Gastroesophageal sphincter (tissue), 4 donors: ENCODE measurements around the gene AGER. TPM values are rescaled to one million over a fixed set of nuclear protein-coding genes. Genes with fewer than 3 reads are reported as not detected.

Experiments used
- ATAC-seq: fragments of 150-250 bp; one replicate; pipeline ENCODE4 v1.9.1; 2016; ENCODE audit warnings: mild to moderate bottlenecking, moderate library complexity
- H3K27ac ChIP-seq, 4 donors: fragments of 200-600 bp; sonication (generic) in 3 of 4; 1 replicate in 3 of 4; 2 replicates in 1 of 4; pipeline ENCODE4 v1.5.1; 2016 to 2019
- H3K27me3 ChIP-seq: fragments of 200-600 bp; sonication (generic); one replicate; pipeline ENCODE4 v1.5.1; 2019
- H3K36me3 ChIP-seq, 2 donors: fragments of 200-600 bp; sonication (generic); one replicate each; pipeline ENCODE4 v1.5.1; 2019; ENCODE audit warnings: control low read depth in 1 of 2
- H3K4me1 ChIP-seq, 3 donors: fragments of 200-600 bp; sonication (generic); 1 replicate in 2 of 3; 2 replicates in 1 of 3; pipeline ENCODE4 v1.5.1; 2016 to 2019; ENCODE audit warnings: control low read depth in 2 of 3
- H3K4me3 ChIP-seq, 2 donors: fragments of 200-600 bp; sonication (generic); one replicate each; pipeline ENCODE4 v1.5.1; 2019; ENCODE audit warnings: mild to moderate bottlenecking in 1 of 2, moderate library complexity in 1 of 2
- H3K9me3 ChIP-seq, 3 donors: fragments of 200-600 bp; sonication (generic); one replicate each; pipeline ENCODE4 v1.5.1; 2017 to 2019; ENCODE audit warnings: control low read depth in 2 of 3
- EP300 ChIP-seq: sonication (generic); formaldehyde crosslinking; IDR thresholded peaks from one replicate; pipeline ENCODE4 v1.6.1; 2017; ENCODE audit warnings: antibody characterized with exemption, mild to moderate bottlenecking
- POLR2A ChIP-seq, 2 donors: fragments of 450-650 bp; IDR thresholded peaks; one replicate each; pipeline ENCODE4 v1.6.1; 2017; ENCODE audit warnings: antibody characterized with exemption in 2 of 2, mild to moderate bottlenecking in 2 of 2, moderate library complexity in 1 of 2
- POLR2AphosphoS5 ChIP-seq: sonication (generic); formaldehyde crosslinking; IDR thresholded peaks from one replicate; pipeline ENCODE4 v1.6.1; 2017; ENCODE audit warnings: antibody characterized with exemption
- WGBS, 2 donors: methylation state at CpG; one replicate each; pipeline ENCODE4 v1.1.5; 2018; ENCODE audit warnings: low coverage in 1 of 2; 5-methylcytosine and 5-hydroxymethylcytosine counted together
- total RNA-seq, 4 donors: library from RNA; depleted of rRNA; stranded (reverse); fragments of >200 nt; gene quantifications; one replicate each; pipeline ENCODE4 v1.1.0, GENCODE V29; 2016
- TF ChIP-seq, protein P1 (sequence below), 4 experiments: fragments of 200-600 bp in 2 of 4; fragments of 450-650 bp in 2 of 4; sonication (generic) in 1 of 4; IDR thresholded peaks; one replicate each; pipeline ENCODE4 v1.5.1; 2017 to 2019; ENCODE audit warnings: antibody characterized with exemption in 4 of 4, mild to moderate bottlenecking in 2 of 4, moderate library complexity in 2 of 4

AGER gene
- total RNA-seq, 4 donors from 2014 or later = 1.4 to 2.3 (median 1.6) TPM

GRCh38 chr6:32179766-32180405 is 4.2 kb downstream of the AGER start:
- Histone ChIP-seq H3K4me1 (peaks cover 0 to 75% (median 37%) of the 10 kb centered on the region in 3 donors), H3K27ac (peak overlapping the region in 3 of 4 donors; percentile 90 to 98 (median 97)), H3K4me3 (peak overlapping the region in 1 of 2 donors; percentile 62), H3K9me3 (no peaks in the 10 kb centered on the region), H3K36me3 (peaks cover 0 to 47% of the 10 kb centered on the region in 2 donors), H3K27me3 (no peaks in the 10 kb centered on the region)
- TF ChIP-seq POLR2A (IDR thresholded peaks at IDR 0.05) (no peak), POLR2AphosphoS5 (no peak), EP300 (no peak)
- TF ChIP-seq, protein P1, sequence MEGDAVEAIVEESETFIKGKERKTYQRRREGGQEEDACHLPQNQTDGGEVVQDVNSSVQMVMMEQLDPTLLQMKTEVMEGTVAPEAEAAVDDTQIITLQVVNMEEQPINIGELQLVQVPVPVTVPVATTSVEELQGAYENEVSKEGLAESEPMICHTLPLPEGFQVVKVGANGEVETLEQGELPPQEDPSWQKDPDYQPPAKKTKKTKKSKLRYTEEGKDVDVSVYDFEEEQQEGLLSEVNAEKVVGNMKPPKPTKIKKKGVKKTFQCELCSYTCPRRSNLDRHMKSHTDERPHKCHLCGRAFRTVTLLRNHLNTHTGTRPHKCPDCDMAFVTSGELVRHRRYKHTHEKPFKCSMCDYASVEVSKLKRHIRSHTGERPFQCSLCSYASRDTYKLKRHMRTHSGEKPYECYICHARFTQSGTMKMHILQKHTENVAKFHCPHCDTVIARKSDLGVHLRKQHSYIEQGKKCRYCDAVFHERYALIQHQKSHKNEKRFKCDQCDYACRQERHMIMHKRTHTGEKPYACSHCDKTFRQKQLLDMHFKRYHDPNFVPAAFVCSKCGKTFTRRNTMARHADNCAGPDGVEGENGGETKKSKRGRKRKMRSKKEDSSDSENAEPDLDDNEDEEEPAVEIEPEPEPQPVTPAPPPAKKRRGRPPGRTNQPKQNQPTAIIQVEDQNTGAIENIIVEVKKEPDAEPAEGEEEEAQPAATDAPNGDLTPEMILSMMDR (IDR thresholded peaks at IDR 0.05) = no peak
- ATAC-seq = no peak
- WGBS, 2 donors = 67% methylated on average over 5 to 8 of the region's 10 CpGs

DNA sequence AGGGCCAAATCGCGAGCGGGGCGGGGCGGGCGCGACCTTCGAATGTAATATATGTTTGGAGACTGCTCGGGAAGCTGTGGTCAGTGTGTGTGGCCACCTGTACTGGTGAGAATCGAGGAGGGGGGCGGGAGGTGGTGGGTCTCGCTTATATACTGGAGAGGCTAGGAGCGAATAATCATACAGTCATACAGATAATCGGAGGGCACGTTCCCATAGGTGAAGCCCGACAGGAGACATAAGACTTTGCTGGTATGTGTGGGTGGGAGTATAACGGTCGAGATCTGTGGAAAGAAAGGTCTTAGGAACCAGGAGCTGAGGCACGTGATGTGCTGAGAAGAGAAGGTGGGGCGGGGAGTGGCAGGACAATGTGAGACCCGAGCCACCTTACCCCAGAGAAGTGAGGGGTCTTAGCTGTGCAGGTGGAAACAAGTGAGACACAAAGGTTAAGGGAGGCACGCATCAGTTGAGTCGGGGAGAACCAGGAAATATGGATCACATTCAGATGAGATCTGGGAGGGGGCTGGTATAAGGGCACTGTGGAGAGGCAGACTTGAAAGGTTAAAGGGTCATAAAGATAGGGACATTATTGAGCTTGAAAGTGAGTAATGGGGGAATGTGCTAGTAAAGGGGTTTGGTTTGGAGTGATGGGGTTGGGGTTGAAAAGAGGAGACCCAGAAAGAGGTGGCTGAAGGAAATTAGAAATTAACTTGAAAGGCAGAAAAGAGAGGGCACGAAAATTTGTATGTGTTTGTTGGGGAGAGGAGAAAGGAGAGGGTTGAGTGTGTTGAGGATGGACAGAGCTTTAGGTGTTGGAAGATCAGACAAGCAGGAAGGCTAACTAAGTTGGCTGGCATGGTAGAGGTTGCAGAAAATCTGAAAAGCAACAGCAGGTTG is 5.3 kb downstream of the AGER start:
- peak overlapping the region; percentile 62 to 83 for H3K4me3 ChIP-seq
- peaks cover 0 to 44% of the 10 kb centered on the region in 2 donors for H3K36me3 ChIP-seq
- TF ChIP-seq POLR2AphosphoS5 (no peak), EP300 (no peak), POLR2A (IDR thresholded peaks at IDR 0.05) (no peak)
- TF ChIP-seq, protein P1 (IDR thresholded peaks at IDR 0.05) = no peak
- peaks cover 0 to 75% (median 40%) of the 10 kb centered on the region in 3 donors for H3K4me1 ChIP-seq
- no peaks in the 10 kb centered on the region for H3K9me3 ChIP-seq
- ATAC-seq = no peak
- H3K27me3 ChIP-seq = no peaks in the 10 kb centered on the region
- WGBS, 2 donors = 1 to 3% methylated on average over 15 to 24 of the region's 24 CpGs
- H3K27ac ChIP-seq = peak overlapping the region; percentile 89 to 98 (median 94)

- 0 to 1% methylated on average over 12 to 22 of the region's 33 CpGs for whole genome bisulfite sequencing, 2 donors
- peaks cover 0 to 36% of the 10 kb centered on the region in 2 donors for H3K36me3 ChIP-seq
- TF ChIP-seq POLR2AphosphoS5 (peak; percentile 73), POLR2A (IDR thresholded peaks at IDR 0.05) (no peak)
- H3K27me3 ChIP-seq = no peaks in the 10 kb centered on the region
- H3K9me3 ChIP-seq = no peaks in the 10 kb centered on the region
- peak within 1 kb of the TSS; percentile 89 to 98 (median 94) for H3K27ac ChIP-seq
- ATAC-seq = peak; percentile 87
- peaks cover 0 to 81% (median 40%) of the 10 kb centered on the region in 3 donors for H3K4me1 ChIP-seq
- peak within 1 kb of the TSS; percentile 62 to 83 for H3K4me3 ChIP-seq
Observed at GRCh38 chr6:32177788-32178546, 6.1 kb downstream of the AGER start, which contains the start of gene RNF5. TSS of gene RNF5 (plus strand) at chr6:32178405. CDS start at chr6:32178512, 107 bp downstream.

DNA sequence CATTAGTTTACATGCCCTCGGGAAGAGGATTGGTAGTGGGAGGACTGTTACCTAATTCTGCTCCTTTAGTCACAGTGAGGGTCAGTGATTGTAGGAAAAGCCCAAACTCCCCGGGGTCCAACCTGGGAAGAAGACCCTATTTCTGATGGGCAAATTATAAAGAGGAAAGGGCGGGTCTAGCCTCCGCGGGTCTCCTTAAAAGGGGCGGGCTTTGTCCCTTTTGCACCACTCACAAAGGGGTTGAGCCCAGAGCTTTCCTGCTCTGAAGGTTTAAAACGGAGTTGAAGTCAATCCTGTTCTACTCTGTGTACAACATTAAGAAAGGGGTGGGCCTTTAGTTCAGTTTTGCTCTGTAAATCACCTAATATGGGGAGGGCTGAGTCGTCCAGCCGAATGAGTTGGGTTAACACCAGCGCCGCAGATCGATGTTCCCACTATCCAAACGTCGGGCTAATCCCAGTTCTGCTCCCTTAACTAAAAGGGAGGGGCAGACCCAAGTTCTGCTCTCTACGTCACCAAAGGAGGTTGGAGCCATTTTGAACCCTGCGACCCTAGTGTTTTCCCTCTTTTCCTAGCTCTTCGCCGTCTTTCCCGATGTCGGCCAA is 6.8 kb downstream of the AGER start:
- Histone ChIP-seq H3K4me1 (peaks cover 0 to 82% (median 37%) of the 10 kb centered on the region in 3 donors), H3K27me3 (no peaks in the 10 kb centered on the region), H3K4me3 (peak overlapping the region; percentile 62 to 83), H3K27ac (peak overlapping the region; percentile 89 to 98 (median 94)), H3K36me3 (peaks cover 0 to 29% of the 10 kb centered on the region in 2 donors), H3K9me3 (no peaks in the 10 kb centered on the region)
- ATAC-seq = peak; percentile 8
- TF ChIP-seq, protein P1 (IDR thresholded peaks at IDR 0.05) = no peak
- peak; percentile 43 for TF ChIP-seq POLR2AphosphoS5
- no peak for TF ChIP-seq EP300
- peak; percentile 28 to 52 for TF ChIP-seq POLR2A (IDR thresholded peaks at IDR 0.05)
- 0% methylated on average over 11 to 13 of the region's 20 CpGs for WGBS, 2 donors
